Testis (tissue), 2 donors: ENCODE data around the gene TRAPPC12.

Experiments used
- CTCF ChIP-seq, 3 experiments: fragments of 450-650 bp in 2 of 3; fragments of 200-600 bp in 1 of 3; sonication (generic) in 1 of 3; IDR thresholded peaks; one replicate each; pipeline ENCODE4 v1.5.1; 2016 to 2019; ENCODE audit warnings: antibody characterized with exemption in 3 of 3, mild to moderate bottlenecking in 2 of 3, moderate library complexity in 1 of 3
- POLR2A ChIP-seq: fragments of 450-650 bp; IDR thresholded peaks from one replicate; pipeline ENCODE4 v1.6.1; 2017; ENCODE audit warnings: antibody characterized with exemption, mild to moderate bottlenecking, moderate library complexity

GRCh38 chr2:3440477-3440876 is 61.0 kb downstream of the TRAPPC12 start:
- TF ChIP-seq CTCF (IDR thresholded peaks at IDR 0.05) (no peak), POLR2A (no peak)
